Endothelial cell of hepatic sinusoid (primary cell): ENCODE data around the gene KCP.

Experiments used
- in situ Hi-C: cut with HindIII; loops from 2 replicates; pipeline ENCODE4 v1.10.0; 2017; ENCODE audit warnings: low sequenced_read_pairs

KCP gene

GRCh38 chr7:128909625-128910568 is 612 bp downstream of the KCP start:
- in situ Hi-C loops: loop anchor here (5.0 to 10.0 kb wide), 3 partner anchors 48 to 175 kb away; partner anchors contain the start of gene ATP6V1F

GRCh38 chr7:128908750-128909624 is 1.5 kb downstream of the KCP start:
- in situ Hi-C loops: no loop called here

DNA sequence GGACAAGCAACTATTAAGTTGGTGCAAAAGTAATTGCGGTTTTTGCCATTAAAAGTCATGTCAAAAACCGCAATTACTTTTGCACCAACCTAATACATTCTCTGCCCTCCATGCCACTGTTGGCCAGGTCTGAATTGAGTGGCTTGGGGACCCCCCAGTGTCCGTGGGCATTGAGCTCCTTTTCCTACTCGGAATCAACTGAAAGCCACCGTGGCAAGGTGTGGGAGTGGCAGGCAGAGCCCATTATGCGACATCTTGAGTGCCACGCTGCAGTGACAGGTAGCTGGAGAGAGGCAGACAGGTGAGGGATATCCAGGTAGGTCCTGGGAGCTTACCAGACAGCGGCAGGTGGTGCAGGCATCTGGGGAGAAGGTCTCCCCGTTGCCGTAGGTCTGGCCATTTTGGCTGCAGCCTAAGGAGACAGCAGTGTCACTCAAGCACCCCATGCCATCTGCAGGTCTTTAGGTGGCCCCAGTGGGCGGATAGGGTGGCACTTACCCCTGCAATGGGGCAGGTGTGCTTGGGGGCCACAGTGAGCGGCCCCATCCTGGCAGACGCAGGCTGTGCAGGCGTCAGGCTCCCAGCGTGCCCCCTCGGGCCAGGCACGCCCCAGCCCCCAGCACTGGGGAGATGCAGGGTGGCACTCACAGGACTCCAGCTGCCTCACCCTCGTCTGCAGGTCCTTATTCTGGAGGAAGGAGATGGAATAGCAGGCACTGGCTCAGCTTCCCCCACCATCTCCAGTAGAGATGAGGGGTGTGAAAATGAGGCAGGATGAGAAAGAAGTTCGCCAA is 3.5 kb downstream of the KCP start:
- in situ Hi-C loops: no loop called here

- in situ Hi-C loops: no loop called here
These were observed 4.3 kb downstream of the KCP start for GRCh38 chr7:128906001-128906765.

DNA sequence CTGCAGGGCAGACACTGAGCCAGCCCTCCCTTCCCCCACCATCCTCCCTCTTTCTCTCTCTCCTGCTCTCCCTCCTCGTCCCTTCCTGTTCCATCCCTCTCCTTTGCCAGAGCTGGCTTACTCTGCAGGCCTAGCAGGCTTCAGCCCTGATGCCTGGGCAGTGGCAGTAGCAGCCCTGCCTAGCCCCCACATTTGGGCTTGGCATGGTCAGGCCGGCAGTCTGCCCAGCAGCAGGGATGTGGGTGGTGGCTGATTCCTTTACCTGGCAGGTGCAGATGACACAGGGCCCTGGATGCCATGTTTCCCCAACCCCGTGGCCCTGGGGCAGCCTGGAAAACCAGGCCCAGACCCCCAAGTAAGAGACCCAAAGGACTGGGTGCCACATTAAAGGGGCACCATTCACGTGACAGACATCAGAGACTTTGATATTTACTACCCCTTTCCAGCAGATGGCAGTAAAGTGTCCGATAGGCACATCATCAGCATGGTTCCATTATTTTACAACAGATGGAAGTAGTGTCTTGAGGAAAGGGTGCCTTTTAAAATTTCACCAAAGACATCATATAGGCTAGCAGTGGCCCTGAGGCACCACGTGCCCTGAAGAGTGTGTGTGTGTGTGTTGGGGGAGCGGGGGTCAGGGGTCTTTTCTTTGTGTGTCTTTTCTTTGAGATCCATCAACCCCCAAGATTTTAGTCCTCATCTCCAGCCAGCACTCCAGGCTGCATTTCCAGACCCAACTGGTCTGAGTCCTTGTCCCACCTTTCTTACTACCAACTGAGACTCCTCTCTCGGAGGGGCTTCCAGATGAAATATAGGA is 5.9 kb downstream of the KCP start:
- in situ Hi-C loops: no loop called here

GRCh38 chr7:128903621-128904361 is 6.7 kb downstream of the KCP start:
- in situ Hi-C loops: no loop called here

DNA sequence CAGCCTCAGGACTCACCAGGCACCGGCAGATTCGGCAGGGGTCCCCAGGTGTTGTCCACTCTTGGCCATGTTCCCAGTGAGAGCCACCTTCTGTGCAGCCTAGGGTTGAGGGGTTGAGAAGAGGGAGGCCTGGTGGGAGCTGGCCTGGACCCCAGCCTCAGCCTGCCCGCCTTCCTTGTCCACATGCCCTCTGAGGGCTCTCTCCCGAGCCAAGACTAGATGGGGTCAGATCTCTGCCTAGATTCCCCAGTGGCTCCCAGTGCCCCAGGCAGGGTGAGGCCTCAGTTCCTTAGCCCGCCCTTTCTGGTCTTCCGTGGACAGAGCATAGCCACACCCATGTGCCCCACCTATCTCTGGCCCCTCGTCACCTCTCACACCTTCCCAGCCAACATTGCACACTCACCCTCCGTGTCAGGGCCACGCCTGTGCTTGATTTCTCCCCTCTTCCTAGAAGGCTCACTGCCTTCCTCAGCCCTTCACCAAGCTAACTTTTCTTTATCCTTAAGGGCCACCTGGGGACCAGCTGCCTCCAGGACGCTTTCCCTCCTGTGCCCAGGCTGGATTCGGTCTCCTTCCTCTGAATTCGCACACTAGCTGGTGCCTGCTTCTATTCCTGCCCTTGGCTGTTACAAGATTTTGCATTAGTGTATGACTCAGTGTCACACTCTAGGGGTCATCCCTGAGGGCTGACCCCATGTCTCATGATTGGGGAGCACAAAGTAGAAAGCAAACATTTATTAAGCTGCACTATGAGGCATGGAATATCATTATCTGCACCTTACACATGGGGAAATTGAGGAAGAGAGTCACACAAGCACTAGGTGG is 7.5 kb downstream of the KCP start:
- in situ Hi-C loops: no loop called here

DNA sequence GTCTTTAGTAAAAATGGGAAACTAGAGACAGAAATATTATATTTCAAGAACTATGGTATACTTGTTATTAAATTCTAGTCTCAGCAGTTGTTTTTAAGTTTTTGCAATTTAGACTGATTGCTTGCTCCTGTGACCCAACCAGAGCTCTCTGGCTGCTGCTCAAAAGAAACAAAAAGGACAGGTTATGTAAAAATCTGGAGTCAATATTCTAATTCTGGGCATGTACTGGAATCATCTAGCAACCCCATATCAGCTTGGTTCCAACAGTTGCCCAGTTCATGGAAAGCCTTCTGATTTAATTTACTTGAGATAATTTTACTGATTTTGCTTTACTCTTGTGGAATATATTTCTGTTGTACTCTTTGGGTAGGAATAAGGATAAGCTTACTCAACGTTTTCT is 10.3 kb downstream of the KCP start:
- in situ Hi-C loops: no loop called here

GRCh38 chr7:128899392-128899791 is 11.1 kb downstream of the KCP start:
- in situ Hi-C loops: no loop called here

- in situ Hi-C loops: no loop called here
These were observed 15.2 kb downstream of the KCP start for GRCh38 chr7:128895320-128895719.

DNA sequence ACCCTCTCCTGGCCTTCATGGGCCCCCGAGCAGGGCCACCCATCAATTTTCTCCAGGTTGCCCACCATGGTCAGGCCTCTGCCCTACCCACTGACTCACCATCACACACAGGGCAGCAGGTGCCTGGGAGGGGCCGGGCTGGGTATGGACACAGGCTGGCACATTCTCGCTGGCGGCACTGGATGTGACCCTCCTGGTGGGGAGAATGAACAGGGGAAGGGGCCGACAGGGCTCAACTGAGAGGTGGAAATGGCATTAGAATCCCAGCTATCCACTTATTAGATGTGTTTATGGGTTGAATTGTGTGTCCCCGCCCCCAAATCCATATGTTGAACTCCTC is 16.4 kb downstream of the KCP start:
- in situ Hi-C loops: no loop called here

GRCh38 chr7:128893251-128894100 is 17.0 kb downstream of the KCP start:
- in situ Hi-C loops: no loop called here

- in situ Hi-C loops: no loop called here
These were observed 17.8 kb downstream of the KCP start for GRCh38 chr7:128892521-128893250.

- in situ Hi-C loops: no loop called here
These were observed 18.6 kb downstream of the KCP start for GRCh38 chr7:128891942-128892269.

- in situ Hi-C loops: no loop called here
These were observed 19.2 kb downstream of the KCP start for GRCh38 chr7:128891110-128891941.
